Astrocyte (in vitro differentiated cells and primary cell): ENCODE results near the gene ADAM8. TPM values are rescaled to one million over a fixed set of nuclear protein-coding genes. Genes with fewer than 3 reads are reported as not detected.

Experiments
- DNase-seq: peaks from one replicate; pipeline ENCODE4 v3.0.0-alpha.2; 2010; ENCODE audit warnings: low read depth
- FAIRE-seq: peaks from 2 replicates; lab custom pipeline; 2011; peaks lifted over from hg19 to GRCh38; lab: Jason Lieb, UNC
- H2AFZ ChIP-seq: 2 replicates; pipeline ENCODE4 v1.6.0; 2012; ENCODE audit warnings: low read depth, low read length, inconsistent platforms
- H3K27ac ChIP-seq: 2 replicates; pipeline ENCODE4 v1.5.1; 2011; ENCODE audit warnings: low read depth, low read length, inconsistent platforms
- H3K27me3 ChIP-seq: 2 replicates; pipeline ENCODE4 v1.6.0; 2011; ENCODE audit warnings: low read length, inconsistent platforms; ENCODE audit not compliant: insufficient read depth
- H3K36me3 ChIP-seq: 2 replicates; pipeline ENCODE4 v1.5.1; 2011; ENCODE audit warnings: low read length, inconsistent platforms; ENCODE audit not compliant: insufficient read depth
- H3K4me1 ChIP-seq: 2 replicates; pipeline ENCODE4 v1.5.1; 2011; ENCODE audit warnings: low read length, inconsistent platforms; ENCODE audit not compliant: insufficient read depth
- H3K4me2 ChIP-seq: 2 replicates; pipeline ENCODE4 v1.6.0; 2012; ENCODE audit warnings: low read length, inconsistent platforms
- H3K4me3 ChIP-seq: 2 replicates; pipeline ENCODE4 v1.5.1; 2011; ENCODE audit warnings: low read depth, mild to moderate bottlenecking, low read length, inconsistent platforms; ENCODE audit not compliant: insufficient read depth
- H3K79me2 ChIP-seq: 2 replicates; pipeline ENCODE4 v1.6.0; 2012; ENCODE audit warnings: mild to moderate bottlenecking, low read length, inconsistent platforms; ENCODE audit not compliant: insufficient read depth
- H3K9ac ChIP-seq: 2 replicates; pipeline ENCODE4 v1.6.0; 2012; ENCODE audit warnings: mild to moderate bottlenecking, low read length, inconsistent platforms
- H3K9me3 ChIP-seq: 2 replicates; pipeline ENCODE4 v1.5.1; 2012; ENCODE audit warnings: low read depth, mild to moderate bottlenecking, low read length, inconsistent platforms; ENCODE audit not compliant: insufficient read depth
- H4K20me1 ChIP-seq: 2 replicates; pipeline ENCODE4 v1.6.0; 2012; ENCODE audit warnings: low read length, inconsistent platforms; ENCODE audit not compliant: insufficient read depth
- H3K27ac Mint-ChIP-seq: one replicate; pipeline ENCODE4 v1.8.0; 2021; ENCODE audit warnings: mild to moderate bottlenecking, mixed read lengths; ENCODE audit not compliant: unreplicated experiment
- H3K27me3 Mint-ChIP-seq: one replicate; pipeline ENCODE4 v1.8.0; 2021; ENCODE audit warnings: low read depth, mixed read lengths; ENCODE audit not compliant: unreplicated experiment
- H3K36me3 Mint-ChIP-seq: one replicate; pipeline ENCODE4 v1.8.0; 2021; ENCODE audit warnings: low read depth, mixed read lengths; ENCODE audit not compliant: unreplicated experiment
- H3K4me1 Mint-ChIP-seq: one replicate; pipeline ENCODE4 v1.8.0; 2021; ENCODE audit warnings: low read depth, mixed read lengths; ENCODE audit not compliant: unreplicated experiment
- H3K4me3 Mint-ChIP-seq: one replicate; pipeline ENCODE4 v1.8.0; 2021; ENCODE audit warnings: mild to moderate bottlenecking, moderate library complexity, mixed read lengths; ENCODE audit not compliant: unreplicated experiment
- H3K9me3 Mint-ChIP-seq: one replicate; pipeline ENCODE4 v1.8.0; 2021; ENCODE audit warnings: mild to moderate bottlenecking, mixed read lengths; ENCODE audit not compliant: unreplicated experiment
- EZH2 ChIP-seq: IDR thresholded peaks from 2 replicates; pipeline ENCODE4 v1.6.1; 2012; ENCODE audit warnings: mild to moderate bottlenecking, low read length, inconsistent platforms; ENCODE audit not compliant: insufficient read depth
- total RNA-seq: library from RNA; stranded (reverse); gene quantifications from 2 replicates; pipeline ENCODE4 v1.2.1, GENCODE V29; 2021
- TF ChIP-seq, protein P1 (sequence below): IDR thresholded peaks from 2 replicates; pipeline ENCODE4 v1.5.1; 2011; ENCODE audit warnings: low read depth, mild to moderate bottlenecking, inconsistent platforms, low read length, moderate library complexity; ENCODE audit not compliant: insufficient read depth

The ADAM8 gene
- total RNA-seq, 1 donor from 2014 or later = 4.6 TPM

DNA sequence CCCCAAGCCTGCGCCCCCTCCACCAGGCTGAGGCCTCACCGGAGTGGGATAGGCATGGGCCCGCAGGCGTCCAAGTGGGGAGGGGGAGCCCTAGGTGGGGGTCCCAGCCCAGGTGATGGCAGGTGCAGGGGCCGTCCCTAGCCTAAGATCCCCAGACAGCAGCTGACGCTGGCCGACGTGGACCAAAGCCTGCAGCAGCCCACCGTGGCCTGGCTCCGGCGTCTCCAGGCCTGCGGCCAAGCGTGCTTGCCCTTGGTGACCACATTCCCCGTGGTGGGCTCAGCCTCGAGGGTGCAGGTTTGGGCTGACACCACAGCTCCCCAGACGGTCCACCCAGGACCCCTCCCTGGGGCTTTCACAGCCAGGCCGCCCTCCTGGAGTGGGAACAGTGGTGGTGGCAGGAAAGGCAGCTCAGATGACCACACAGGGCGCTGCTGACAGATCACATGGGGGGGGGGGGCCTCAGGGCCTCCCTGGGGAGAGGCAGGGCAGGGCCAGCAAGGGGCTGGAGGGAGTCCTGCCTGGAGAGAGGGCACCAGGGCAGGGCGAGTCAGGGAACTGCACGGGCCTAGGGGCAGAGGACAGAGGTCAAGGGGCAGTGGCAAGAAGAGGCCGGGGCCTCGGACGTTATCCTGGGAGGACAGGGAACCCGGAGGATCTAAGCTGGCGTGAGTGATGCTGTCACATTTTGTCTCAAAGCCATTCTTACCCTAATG lies 767 bp upstream of the ADAM8 start:
- no peak for FAIRE-seq

DNA sequence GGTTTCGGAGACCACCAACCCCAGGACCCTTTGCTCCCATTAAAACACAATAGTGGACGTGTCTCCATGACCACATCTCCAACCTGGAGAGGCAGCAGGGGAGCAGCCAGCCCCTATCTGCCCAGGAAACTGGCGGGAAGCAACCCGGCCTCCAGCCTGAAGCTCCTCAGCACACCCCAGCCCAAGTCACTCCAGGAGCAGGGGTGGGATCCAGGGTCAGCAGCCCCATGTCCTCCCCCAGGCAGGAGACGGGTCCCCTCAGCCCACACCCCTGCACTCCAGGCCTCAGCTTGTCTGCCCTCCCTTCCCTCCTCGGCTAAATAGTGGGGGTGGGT lies 601 bp downstream of the ADAM8 start:
- Histone ChIP-seq H3K4me3 (no peak overlapping the region), H3K36me3 (no peaks in the 10 kb centered on the region), H4K20me1 (peaks cover 28% of the 10 kb centered on the region), H3K4me2 (peak overlapping the region; percentile 46), H3K27me3 (peaks cover 3% of the 10 kb centered on the region), H3K4me1 (peaks cover 23% of the 10 kb centered on the region), H3K9me3 (no peaks in the 10 kb centered on the region), H3K79me2 (no peaks in the 10 kb centered on the region), H2AFZ (no peak overlapping the region), H3K27ac (no peak overlapping the region), H3K9ac (no peak overlapping the region)
- no peak for TF ChIP-seq EZH2
- Mint-ChIP-seq H3K27me3 (peaks cover 4% of the 10 kb centered on the region), H3K4me1 (peaks cover 15% of the 10 kb centered on the region), H3K36me3 (no peaks in the 10 kb centered on the region), H3K27ac (no peak overlapping the region), H3K9me3 (no peaks in the 10 kb centered on the region), H3K4me3 (no peak overlapping the region)
- DNase-seq (no peak), FAIRE-seq (no peak)

More for the DNA sequence above, 767 bp upstream of the ADAM8 start:
- Histone ChIP-seq H4K20me1 (peaks cover 28% of the 10 kb centered on the region), H3K27ac (no peak overlapping the region), H3K4me3 (no peak overlapping the region), H3K27me3 (peaks cover 3% of the 10 kb centered on the region), H3K4me2 (peak overlapping the region; percentile 45), H3K9me3 (no peaks in the 10 kb centered on the region), H3K4me1 (peaks cover 23% of the 10 kb centered on the region), H3K36me3 (no peaks in the 10 kb centered on the region), H2AFZ (no peak overlapping the region), H3K79me2 (no peaks in the 10 kb centered on the region), H3K9ac (no peak overlapping the region)
- Mint-ChIP-seq H3K4me3 (no peak overlapping the region), H3K9me3 (no peaks in the 10 kb centered on the region), H3K4me1 (peaks cover 15% of the 10 kb centered on the region), H3K27ac (no peak overlapping the region), H3K36me3 (peaks cover 5% of the 10 kb centered on the region), H3K27me3 (peaks cover 4% of the 10 kb centered on the region)
- DNase-seq = no peak
- TF ChIP-seq, protein P1, sequence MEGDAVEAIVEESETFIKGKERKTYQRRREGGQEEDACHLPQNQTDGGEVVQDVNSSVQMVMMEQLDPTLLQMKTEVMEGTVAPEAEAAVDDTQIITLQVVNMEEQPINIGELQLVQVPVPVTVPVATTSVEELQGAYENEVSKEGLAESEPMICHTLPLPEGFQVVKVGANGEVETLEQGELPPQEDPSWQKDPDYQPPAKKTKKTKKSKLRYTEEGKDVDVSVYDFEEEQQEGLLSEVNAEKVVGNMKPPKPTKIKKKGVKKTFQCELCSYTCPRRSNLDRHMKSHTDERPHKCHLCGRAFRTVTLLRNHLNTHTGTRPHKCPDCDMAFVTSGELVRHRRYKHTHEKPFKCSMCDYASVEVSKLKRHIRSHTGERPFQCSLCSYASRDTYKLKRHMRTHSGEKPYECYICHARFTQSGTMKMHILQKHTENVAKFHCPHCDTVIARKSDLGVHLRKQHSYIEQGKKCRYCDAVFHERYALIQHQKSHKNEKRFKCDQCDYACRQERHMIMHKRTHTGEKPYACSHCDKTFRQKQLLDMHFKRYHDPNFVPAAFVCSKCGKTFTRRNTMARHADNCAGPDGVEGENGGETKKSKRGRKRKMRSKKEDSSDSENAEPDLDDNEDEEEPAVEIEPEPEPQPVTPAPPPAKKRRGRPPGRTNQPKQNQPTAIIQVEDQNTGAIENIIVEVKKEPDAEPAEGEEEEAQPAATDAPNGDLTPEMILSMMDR = no peak
- TF ChIP-seq EZH2 = no peak

GRCh38 chr10:133275684-133276092 lies 980 bp downstream of the ADAM8 start:
- Mint-ChIP-seq H3K4me1 (peaks cover 15% of the 10 kb centered on the region), H3K27me3 (peaks cover 4% of the 10 kb centered on the region), H3K9me3 (no peaks in the 10 kb centered on the region), H3K36me3 (no peaks in the 10 kb centered on the region), H3K4me3 (no peak overlapping the region), H3K27ac (no peak overlapping the region)
- H3K9me3 ChIP-seq = no peaks in the 10 kb centered on the region
- H3K4me3 ChIP-seq = no peak overlapping the region
- no peaks in the 10 kb centered on the region for H3K79me2 ChIP-seq
- H3K9ac ChIP-seq = no peak overlapping the region
- no peak overlapping the region for H3K27ac ChIP-seq
- peaks cover 3% of the 10 kb centered on the region for H3K27me3 ChIP-seq
- TF ChIP-seq, protein P1 = no peak
- no peak for TF ChIP-seq EZH2
- H3K36me3 ChIP-seq = no peaks in the 10 kb centered on the region
- H4K20me1 ChIP-seq = peaks cover 28% of the 10 kb centered on the region
- H2AFZ ChIP-seq = no peak overlapping the region
- FAIRE-seq (no peak), DNase-seq (no peak)
- H3K4me2 ChIP-seq = no peak overlapping the region
- peaks cover 23% of the 10 kb centered on the region for H3K4me1 ChIP-seq
